ENCODE data around the gene CHI3L1. TPM values are rescaled to one million over a fixed set of nuclear protein-coding genes. Genes with fewer than 3 reads are reported as not detected.

The CHI3L1 gene
- total RNA-seq, 1 experiment from 2014 or later, result not detected

DNA sequence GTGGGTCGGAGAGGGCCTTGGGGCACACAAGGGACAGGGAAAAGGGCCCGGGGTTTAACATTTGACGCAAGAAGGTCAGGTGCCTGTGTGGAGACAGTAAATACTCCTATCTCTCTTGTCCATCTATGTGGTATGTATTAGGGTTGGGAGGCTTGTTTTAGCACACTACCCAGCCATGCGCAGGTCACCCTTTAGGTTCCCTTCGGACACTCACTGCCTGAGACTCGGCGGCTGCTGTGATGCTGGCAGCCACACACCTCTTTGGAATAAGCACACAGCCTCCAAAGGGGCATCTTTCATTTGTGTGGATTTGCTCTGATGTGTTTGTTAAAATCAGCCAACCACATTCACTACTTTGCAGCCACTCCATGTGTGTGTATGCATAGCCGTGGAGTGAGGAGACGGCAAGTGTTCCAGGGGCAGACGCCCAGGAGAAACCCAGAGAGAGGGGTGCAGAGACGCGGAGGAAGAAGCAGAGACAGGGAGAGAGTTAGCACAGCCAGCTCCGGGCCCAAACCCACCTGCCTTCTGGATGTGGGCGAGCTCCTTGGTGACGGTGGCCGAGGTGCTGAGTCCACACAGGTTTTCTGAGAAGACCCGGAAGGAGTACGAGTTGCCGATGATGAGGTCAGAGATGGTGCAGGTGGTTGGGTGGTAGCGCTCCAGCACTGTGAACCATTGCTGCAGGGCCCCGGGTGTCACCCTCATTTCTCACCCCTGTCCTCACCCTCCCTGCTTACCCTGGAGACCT is 16.6 kb downstream of the CHI3L1 start:
- no TSS peak for BruUV-seq (replicated peaks)
- DNase-seq (ENCODE audit: low read depth, low spot score) (no peak), ATAC-seq (no peak)
- Histone ChIP-seq H3K9ac (ENCODE audit: low read length) (no peak overlapping the region), H3K36me3 (ENCODE audit: control insufficient read depth in 1 of 2, insufficient read depth in 2 of 2, low read length in 2 of 2) (no peaks in the 10 kb centered on the region), H3K27ac (ENCODE audit: low read depth, low read length) (no peak overlapping the region), H3K79me2 (ENCODE audit: insufficient read depth, low read length) (no peaks in the 10 kb centered on the region), H3K9me3 (ENCODE audit: control insufficient read depth in 1 of 2, insufficient read depth in 1 of 2, low read depth in 1 of 2, low read length in 2 of 2) (no peaks in the 10 kb centered on the region), H3K4me2 (ENCODE audit: low read length) (no peak overlapping the region), H3K27me3 (ENCODE audit: insufficient read depth, low read length) (no peaks in the 10 kb centered on the region), H3K4me3 (replicated peaks in 1 of 2; ENCODE audit: low read depth in 1 of 2, low read length in 2 of 2) (no peak overlapping the region), H3K9me2 (ENCODE audit: insufficient read depth) (no peaks in the 10 kb centered on the region), H2AFZ (ENCODE audit: low read depth, low read length, poor library complexity, severe bottlenecking) (no peak overlapping the region), H4K20me1 (ENCODE audit: insufficient read depth) (no peaks in the 10 kb centered on the region), H3K4me1 (ENCODE audit: control insufficient read depth in 1 of 2, insufficient read depth in 2 of 2, low read length in 2 of 2) (peaks cover 14 to 56% of the 10 kb centered on the region in 2 experiments; a peak in 3 of 4 replicates)
- RAD21 ChIA-PET (ENCODE audit: low non-redundant PET in 1 of 2, low total read pairs in 2 of 2, uncharacterized antibody in 2 of 2, unreplicated experiment in 2 of 2), result no interaction called here
- POLR2A ChIA-PET, result no interaction called here
- TF ChIP-seq JUND (IDR thresholded peaks at IDR 0.05), result no peak
- TF ChIP-seq, protein P1, sequence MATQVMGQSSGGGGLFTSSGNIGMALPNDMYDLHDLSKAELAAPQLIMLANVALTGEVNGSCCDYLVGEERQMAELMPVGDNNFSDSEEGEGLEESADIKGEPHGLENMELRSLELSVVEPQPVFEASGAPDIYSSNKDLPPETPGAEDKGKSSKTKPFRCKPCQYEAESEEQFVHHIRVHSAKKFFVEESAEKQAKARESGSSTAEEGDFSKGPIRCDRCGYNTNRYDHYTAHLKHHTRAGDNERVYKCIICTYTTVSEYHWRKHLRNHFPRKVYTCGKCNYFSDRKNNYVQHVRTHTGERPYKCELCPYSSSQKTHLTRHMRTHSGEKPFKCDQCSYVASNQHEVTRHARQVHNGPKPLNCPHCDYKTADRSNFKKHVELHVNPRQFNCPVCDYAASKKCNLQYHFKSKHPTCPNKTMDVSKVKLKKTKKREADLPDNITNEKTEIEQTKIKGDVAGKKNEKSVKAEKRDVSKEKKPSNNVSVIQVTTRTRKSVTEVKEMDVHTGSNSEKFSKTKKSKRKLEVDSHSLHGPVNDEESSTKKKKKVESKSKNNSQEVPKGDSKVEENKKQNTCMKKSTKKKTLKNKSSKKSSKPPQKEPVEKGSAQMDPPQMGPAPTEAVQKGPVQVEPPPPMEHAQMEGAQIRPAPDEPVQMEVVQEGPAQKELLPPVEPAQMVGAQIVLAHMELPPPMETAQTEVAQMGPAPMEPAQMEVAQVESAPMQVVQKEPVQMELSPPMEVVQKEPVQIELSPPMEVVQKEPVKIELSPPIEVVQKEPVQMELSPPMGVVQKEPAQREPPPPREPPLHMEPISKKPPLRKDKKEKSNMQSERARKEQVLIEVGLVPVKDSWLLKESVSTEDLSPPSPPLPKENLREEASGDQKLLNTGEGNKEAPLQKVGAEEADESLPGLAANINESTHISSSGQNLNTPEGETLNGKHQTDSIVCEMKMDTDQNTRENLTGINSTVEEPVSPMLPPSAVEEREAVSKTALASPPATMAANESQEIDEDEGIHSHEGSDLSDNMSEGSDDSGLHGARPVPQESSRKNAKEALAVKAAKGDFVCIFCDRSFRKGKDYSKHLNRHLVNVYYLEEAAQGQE (IDR thresholded peaks at IDR 0.05; ENCODE audit: low read depth), result no peak
- no peak for TF ChIP-seq SIN3A (IDR thresholded peaks at IDR 0.05; ENCODE audit: low read depth)
- TF ChIP-seq, protein P2, sequence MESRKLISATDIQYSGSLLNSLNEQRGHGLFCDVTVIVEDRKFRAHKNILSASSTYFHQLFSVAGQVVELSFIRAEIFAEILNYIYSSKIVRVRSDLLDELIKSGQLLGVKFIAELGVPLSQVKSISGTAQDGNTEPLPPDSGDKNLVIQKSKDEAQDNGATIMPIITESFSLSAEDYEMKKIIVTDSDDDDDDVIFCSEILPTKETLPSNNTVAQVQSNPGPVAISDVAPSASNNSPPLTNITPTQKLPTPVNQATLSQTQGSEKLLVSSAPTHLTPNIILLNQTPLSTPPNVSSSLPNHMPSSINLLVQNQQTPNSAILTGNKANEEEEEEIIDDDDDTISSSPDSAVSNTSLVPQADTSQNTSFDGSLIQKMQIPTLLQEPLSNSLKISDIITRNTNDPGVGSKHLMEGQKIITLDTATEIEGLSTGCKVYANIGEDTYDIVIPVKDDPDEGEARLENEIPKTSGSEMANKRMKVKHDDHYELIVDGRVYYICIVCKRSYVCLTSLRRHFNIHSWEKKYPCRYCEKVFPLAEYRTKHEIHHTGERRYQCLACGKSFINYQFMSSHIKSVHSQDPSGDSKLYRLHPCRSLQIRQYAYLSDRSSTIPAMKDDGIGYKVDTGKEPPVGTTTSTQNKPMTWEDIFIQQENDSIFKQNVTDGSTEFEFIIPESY (IDR thresholded peaks at IDR 0.05; ENCODE audit: extremely low read depth, insufficient replicate concordance, low read length), result no peak
- TF ChIP-seq POLR2A (IDR thresholded peaks at IDR 0.05; ENCODE audit: borderline replicate concordance, extremely low read depth, insufficient read depth, insufficient read length), result no peak
- no peak for TF ChIP-seq YY1 (IDR thresholded peaks at IDR 0.05; ENCODE audit: extremely low read depth, insufficient replicate concordance, low read depth, low read length)
- TF ChIP-seq EZH2 (IDR thresholded peaks at IDR 0.05), result no peak
- TF ChIP-seq, protein P3, sequence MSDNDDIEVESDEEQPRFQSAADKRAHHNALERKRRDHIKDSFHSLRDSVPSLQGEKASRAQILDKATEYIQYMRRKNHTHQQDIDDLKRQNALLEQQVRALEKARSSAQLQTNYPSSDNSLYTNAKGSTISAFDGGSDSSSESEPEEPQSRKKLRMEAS (IDR thresholded peaks at IDR 0.05), result no peak
- no peak for TF ChIP-seq TCF7L2 (IDR thresholded peaks at IDR 0.05; ENCODE audit: borderline replicate concordance, extremely low read depth, insufficient read depth, insufficient read length)
- CTCF ChIA-PET, result interaction anchor here (0.6 to 4.3 kb wide), 2 partner anchors 28 to 52 kb away, joined by 3 to 42 read pairs; no protein-coding TSS in a partner anchor
- intact Hi-C loops (cut with micrococcal nuclease), result no loop called here
